Activated effector memory CD4-positive, alpha-beta T cell treated with anti-CD3 and anti-CD28 coated beads, Interleukin-2, amount 50 U/mL, for 16 hours (primary cell): ENCODE data around the gene SYNE1.
"Not testable (repeated sequence)": the region's sequence is repeated elsewhere in the genome, so short reads cannot be mapped to it uniquely, and the experiment has no call there.

Experiments used
- DNase-seq: peaks from one replicate; pipeline ENCODE4 v3.0.0-alpha.2; 2020

Gene SYNE1

DNA sequence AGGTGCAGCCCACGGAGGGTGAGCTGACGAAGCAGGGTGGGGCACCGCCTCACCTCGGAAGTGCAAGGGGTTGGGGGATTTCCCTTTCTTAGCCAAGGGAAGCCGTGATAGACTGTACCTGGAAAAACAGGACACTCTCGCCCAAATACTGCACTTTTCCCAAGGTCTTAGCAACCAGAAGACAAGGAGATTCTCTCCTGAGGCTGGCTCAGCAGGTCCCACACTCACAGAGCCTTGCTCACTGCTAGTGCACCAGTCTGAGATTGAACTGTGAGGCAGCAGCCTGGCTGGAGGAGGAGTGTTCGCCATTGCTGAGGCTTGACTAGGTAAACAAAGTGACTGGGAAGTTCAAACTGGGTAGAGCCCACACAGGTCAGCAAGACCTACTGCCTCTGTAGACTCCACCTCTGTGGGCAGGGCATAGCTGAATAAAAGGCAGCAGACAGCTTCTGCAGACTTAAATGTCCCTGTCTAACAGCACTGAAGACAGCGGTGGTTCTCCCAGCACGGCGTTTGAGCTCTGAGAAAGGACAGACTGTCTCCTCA, 28.0 kb downstream of the SYNE1 start:
- DNase-seq: no peak

DNA sequence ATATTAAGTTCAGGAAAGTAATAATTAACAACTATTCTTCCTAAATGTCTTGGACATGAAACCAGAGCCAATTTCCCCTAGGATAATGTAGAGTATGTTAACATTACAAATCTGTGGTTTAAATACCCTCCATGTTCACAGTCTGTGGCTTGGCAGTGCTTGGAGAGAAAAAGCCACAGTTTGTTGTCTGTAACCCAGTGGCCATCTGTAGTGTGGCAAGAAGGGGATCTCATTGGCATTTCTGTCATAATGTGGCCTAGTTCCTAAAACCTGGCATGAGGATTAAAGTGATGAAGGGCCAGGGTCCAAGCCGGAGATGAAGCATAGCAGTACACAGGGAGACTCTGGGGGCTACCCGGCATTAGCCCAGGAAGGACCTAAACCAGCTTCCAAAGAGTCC, 31.2 kb downstream of the SYNE1 start:
- DNase-seq: no peak

DNA sequence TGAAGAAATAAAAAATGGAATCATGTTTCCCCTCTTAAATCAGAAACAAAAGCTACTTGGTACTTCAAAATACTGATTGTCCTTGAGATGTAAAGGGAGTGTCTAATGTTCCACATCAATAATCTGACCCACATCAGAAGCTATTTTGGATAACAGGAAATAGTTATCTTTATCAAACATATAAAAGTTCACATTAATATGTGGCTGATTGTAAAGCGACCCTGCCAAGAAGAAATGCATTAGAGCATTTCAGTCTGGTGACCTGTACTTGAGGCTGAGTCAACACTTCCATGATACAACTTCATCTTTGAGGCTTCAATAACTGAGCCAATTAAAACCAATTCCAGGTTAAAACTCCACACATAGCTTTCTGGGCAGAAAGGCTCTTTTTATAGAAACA, 31.8 kb downstream of the SYNE1 start:
- DNase-seq: no peak

DNA sequence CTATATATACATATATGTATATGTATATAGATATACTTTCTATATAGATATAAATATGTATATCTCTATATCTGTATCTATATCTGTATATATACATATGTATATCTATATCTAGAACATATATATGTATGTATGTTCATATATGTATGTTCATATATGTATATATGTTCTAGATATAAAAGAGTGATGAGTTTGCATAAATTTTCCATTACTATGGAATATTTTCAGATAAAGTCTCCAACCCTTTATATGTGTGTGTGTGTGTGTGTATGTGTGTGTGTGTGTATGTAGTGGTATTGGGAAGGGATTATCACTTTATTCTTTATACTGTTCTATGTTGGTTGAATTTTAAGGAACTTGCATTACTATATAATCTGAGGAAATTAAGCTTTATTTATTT, 33.3 kb downstream of the SYNE1 start:
- DNase-seq: no peak

DNA sequence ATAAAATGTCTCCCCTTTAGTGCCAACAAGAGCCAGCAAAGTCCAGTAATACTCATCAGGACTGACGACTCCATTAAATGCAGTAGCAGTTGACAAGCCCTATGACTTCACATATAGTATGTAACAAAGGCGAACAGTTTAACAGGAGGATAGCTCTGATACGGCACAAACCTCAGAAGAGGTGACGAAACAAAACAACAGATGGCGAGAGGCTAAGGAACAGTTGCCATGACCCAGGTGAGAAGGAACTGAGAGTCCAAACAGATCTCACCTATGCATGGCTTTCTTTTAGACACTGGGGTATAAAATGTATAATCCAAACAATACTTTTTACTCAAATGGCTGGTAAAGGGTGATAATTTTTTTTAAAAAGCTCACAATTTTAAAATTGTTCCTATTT, 37.1 kb downstream of the SYNE1 start:
- no peak for DNase-seq

DNA sequence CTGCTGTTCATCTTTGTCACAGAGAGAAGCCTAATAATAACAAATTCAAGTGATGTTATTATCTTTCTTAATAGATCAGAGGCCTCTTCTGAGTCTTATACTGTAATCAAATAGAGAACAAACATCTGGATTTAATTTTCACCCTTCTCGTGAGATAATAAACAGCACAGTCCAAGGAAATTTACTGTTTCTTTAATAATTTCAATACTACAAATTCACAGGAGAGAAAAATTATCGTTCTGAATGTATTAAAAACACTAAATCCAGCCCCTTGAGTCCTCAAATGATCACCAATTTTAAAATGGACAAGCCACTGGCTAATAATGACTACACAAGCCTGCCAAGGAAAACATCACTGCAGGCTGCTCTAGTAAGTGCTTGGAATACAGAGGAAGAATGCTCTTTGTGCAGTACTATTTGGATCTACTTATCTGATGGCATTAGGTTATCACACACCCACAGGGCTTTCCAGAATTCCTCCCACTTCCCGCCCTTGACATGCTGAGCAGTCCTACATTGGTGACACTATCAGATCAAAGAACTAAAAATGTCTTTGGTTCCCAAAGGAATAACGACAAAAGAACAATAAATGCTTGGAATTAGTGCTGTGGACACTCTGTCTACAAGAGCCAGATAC, 38.1 kb downstream of the SYNE1 start:
- DNase-seq: no peak

DNA sequence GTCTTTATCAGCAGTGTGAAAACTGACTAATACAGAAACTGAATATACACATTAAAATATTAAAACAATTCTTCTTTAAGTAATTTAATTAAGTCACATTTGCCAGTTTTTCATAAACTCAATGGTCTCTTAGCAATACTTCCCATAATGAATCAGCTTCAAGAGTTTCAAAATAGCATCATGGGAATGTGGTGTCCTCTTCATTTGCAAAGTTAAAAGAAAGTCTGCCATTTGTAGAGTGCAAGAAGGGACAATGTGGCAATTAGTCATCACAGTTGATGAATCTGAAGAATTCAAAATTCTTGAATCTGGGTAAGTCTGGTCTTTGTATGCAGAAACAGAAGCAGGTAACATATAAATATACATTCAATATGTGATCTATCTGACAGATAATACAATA, 38.7 kb downstream of the SYNE1 start:
- no peak for DNase-seq

DNA sequence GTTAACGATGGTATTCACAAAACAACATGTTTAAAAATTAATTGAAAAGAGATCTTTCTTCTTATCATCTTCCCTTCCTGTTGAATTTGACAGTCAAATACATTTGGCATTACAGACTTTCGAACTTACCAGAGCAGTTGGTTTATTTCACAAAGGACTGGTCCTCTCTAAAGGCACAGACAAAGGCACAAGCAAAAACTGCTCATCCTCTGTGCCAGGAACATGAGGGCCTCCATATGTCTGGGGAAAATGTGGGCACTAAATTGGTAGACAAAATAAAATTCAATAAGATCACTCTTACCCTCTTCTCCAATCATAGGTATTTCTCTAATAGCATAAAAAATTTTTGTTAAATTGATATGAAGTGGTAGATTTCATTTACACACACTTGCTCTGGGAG, 40.4 kb downstream of the SYNE1 start:
- DNase-seq: no peak

DNA sequence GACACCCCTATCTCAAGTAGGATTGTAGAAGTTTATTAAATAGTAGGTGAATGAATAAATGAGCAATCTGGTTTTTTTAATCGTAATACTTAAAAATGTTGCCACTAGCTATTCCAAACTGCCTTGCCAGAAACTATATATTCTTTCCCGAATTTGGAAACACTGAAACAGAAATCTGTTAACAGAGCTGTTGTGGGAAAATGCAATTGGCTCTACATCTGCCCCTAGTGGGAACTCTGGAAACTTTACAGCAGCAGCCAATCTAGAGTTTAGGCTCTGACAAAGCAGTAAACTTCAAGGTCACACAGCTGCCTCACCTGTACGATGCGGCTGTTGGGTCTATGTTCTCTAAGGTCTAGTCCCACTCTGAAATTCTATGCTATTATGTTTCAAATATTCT, 41.7 kb downstream of the SYNE1 start:
- DNase-seq: no peak

DNA sequence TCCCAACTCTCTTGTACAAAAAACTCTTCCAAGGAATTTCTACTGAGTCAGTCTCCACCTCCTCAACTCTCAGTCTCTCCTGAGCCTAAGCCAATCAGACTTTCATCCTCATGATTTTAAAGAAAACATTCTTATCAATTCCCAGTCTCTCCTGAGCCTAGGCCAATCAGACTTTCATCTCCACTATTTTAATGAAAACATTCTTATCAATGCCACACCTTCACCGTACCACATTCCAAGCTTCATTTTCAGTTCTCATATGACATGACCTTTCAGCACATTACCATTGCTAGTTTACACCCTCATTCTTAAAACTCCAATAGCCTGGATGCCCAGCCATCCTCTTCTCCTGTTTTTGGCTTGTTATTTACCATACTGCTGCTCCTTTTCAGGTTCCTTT, 42.5 kb downstream of the SYNE1 start:
- no peak for DNase-seq

DNA sequence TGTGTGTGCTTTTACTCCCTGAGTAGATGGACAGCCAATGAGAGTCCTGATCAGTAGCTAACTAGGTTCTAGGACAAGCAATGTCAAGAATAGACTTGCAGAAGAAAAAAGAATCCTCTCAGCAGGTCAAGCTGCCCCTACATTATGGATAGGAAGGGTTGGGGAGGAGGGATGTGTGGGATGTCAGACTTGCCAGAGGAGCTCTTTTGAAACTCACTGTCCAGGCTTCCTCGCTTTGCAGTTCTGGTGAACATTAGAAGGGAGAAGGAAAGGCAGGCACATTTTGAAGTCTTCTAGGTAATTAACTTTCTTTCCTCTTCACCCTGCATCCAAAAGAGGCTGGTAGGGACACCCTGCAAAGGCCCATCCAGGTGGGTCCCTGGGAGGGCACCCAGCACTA, 48.7 kb downstream of the SYNE1 start:
- no peak for DNase-seq

DNA sequence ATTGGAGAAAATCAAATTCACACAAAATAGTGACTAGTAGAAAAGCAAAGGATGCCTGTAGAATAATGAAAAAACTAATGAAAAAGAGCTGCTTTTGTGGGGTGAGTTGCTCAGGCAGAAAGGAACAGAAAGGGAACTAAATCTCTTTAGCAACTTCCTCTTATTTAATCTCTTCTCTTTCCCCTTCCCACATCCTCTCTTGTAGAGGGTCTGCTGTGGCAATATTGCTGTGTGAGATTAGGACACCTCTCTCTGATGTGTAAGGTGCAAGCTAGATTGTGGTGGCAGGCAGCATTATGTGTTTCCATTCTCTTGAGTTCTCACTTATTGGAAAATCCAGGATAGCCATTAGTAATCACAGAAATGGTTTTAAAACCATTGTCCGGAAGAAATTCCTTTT, 49.7 kb downstream of the SYNE1 start:
- DNase-seq: no peak

DNA sequence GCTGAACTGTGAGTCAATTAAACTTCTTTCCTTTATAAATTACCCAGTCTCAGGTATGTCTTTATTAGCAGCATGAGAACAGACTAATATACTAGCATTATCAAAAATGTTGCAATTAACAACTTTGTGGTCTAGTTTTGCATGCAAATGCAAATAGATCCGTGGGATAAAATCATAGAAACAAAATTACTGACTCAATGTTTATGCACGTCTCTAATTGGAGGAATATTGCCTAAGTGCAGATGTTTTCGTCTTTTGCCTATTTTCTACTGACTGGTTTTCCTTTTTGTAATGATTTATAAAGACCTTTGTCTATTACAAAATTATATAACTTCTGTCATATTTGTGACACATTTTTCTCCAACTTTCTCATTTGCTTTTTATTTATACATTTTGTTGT, 51.9 kb downstream of the SYNE1 start:
- DNase-seq: no peak

DNA sequence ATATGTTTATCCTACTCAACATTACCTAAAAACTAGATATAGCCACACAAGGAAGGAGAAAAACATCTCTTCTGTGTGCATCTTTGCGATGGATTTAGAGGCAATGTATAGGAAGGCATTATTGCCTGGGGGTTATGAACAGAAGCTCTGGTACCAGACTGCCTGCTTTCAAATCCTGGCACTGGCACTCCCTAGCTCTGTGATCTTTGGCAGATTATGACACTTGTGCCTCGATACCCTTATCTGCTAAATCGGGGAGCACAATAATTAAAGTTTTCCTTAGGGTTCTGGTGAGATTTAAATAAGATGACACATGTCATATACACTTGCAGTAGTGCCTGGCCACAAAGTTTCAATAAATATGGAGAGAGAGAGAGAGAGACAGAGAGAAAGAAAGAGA, 53.3 kb downstream of the SYNE1 start:
- no peak for DNase-seq

DNA sequence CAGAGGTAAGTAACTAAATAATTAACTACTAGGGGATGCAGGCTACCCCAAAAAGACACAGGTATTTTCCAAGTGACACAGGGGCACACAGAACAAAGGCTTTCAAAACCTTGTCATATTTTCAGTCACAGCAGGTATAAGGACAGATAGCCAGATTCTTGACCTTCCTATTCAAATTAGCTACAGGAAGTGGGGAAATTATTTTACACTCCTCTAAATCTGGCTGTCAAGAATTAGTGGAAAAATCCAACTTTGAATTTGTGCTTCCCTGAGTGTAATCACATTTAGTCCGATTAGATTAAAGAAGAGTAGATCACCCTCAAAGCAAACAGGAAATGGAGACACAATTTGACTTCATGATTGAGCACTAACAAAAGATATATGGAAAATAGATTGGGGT, 60.6 kb downstream of the SYNE1 start:
- DNase-seq: no peak

DNA sequence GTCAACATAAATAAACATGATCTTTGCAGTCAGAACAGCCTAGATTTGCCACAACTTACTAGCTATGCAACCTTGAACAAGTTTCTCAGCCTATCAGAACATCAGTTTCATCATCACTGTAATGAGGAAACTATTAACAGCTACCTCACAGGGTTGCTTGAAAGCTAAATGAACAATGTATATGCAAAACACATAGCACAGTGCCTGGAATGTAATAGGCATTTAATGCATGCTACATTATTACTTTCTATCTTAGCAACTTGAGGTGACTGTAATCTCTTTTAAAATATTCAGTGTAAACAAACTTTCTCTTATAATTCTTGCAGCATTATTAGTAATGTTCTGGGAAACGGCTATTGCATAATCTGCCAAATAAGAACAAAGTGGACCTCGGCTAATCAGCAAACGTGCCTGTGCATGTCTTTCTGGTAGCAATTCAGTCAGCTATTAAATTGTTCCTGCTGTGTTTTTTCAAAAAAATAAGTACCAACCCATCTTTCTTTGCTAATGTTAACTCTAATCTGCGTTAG, 61.5 kb downstream of the SYNE1 start:
- DNase-seq: no peak

DNA sequence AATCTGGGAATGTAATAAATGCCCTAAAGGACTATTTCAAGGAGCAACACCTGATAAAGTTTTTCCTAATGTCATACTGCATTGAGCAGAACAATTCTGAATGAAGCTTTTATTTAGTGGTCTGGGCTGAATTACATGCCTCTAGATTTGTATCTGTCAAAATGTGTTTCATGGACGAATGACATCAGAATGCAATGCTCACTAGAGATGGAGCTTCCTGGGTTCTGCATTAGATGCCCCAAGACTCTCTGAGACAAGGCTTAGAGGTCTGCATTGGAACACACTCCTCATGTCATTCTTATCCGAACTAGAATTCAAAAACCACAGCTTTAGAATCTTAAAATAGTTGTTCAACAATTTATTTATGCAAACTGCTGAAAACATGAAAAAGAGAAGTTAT, 62.0 kb downstream of the SYNE1 start:
- no peak for DNase-seq

DNA sequence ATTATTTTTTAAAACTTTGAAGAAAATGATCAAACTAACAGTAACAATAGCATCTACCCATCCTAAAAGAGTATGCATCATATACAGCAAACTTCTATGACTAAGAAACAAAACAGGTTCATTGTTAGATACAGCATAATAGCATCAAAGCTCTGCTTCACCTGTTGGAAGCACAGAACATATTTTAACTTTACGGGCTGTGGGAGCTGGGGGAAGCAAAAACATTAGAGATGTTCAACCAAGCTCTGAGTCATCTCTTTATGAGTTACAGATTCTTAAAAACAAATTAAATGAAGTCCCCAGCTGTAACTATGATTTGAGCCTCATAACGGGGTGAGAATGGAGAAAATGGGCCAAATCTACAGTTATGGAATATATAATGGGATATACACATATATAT, 63.4 kb downstream of the SYNE1 start:
- no peak for DNase-seq

DNA sequence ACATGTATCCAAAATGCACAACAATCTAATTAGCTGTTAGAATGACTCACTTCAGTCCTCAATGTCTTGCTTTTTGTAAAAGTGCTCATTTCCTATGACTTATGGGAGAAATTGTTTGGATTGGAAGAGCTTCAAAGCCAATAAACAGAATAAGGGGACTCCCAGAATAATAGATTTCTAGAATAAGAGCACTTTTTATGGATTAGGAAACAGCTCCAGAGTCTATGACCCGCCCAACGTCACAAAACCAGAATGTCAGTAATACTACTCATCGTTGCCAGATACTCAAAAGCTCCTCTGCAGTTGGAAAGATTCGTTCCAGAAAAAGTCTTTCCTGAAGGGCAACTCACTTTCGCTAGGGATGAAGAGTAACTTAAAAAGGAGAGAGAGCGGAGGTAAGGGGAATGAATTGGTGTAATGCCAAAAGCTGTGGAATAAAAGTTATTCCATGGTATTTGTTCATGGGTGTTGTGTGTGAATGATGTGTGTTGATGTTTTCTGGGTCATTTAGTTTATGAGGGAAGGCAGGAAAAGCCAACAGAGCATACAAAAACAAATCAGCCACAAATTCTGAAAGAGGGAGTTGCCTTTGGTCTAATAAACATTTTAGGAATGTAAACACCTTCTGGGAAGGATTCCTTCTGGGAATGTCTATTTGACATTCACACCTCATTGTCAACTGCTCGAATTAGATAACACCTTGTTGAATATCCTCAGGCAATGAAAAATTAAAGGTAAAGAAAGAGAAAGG, 64.6 kb downstream of the SYNE1 start:
- no peak for DNase-seq

DNA sequence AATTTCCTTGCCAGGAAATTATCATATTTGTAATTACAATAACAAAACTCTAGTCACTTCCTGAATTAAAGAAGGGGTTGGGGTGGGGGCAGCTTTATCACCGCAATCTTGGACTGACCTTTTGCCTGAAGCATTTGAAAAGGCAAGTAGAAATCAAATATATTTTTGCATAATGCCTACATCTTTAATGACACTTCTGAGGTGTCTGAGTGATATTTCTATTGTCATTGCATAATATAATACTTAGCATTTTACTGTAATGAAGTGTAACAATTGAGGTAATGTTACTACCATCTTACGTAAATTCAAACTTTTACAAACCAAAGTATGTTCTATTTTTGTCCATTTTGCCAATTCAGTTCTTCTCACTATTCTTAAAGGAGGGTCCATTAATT, 65.2 kb downstream of the SYNE1 start:
- DNase-seq: no peak

DNA sequence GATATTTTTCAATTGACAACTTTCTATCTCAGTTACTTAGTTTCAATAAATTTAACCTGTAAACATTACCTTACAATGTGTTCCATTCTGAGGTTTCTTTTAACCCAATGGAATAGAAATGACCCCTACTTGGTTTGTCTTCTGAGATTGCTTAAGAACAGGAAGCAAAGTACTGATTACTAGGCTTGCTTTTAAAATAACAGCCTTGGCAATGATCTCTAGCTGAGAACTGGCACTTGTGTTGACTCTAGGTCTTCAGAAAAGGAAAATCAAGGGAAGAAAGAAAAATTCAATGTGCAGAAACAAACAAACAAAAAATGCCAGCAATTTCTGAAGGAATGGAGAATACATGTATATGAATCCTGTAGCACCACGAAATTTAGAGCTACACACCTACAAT, 66.1 kb downstream of the SYNE1 start:
- DNase-seq: no peak

DNA sequence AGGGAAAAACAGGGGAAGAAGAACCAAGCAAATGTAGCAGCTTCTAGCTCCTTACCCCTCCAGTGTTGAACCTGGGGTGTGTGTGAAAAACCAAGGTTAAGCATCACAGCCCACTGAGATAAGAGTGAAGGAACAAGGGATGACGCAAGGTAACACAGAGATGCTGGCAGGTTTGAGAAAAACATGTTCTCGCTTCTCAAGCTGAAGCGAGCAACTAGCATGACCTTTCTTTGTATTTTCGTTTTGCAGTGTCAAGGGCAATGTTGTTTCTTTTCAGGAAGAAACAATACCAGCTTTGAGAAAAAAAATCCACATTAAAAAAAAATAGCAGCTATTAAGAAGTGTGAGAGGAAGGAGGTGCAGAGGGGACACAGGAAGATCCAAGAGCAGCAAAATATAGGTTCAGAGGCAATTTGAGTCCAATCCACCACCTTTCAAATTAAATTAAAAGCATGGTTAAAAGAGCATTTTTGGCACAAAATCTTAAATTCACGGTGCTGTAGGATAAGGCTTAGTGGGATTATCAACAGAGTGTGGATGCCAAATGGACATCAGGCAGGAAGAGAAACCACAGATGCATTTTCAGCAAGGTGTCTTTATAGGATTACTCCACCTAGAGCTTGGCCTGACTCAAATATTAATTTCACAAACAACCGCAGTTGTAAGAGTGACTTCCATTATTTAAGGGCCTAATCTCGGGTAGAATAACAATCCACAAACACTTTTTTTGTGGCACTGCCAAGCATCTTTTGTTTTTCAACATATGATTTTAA, 70.9 kb downstream of the SYNE1 start:
- no peak for DNase-seq

DNA sequence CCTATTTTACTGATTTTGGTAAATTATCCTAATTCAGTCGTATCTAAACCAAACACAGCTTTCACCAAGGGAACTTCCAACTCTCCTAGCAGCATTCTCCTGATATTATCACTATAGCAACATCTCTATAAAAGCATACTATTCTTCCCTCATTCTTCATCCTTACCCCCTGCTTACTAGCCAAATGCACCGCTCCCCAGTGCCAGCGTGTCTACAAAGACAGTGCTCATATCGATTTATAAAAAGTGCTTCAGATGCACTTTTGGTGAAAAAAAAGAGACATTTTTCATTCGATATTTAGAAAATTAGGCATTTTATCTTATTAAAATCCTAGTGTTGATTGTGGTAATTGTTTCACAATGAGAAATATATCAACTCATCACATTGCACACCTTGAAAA, 74.0 kb downstream of the SYNE1 start:
- DNase-seq: no peak

DNA sequence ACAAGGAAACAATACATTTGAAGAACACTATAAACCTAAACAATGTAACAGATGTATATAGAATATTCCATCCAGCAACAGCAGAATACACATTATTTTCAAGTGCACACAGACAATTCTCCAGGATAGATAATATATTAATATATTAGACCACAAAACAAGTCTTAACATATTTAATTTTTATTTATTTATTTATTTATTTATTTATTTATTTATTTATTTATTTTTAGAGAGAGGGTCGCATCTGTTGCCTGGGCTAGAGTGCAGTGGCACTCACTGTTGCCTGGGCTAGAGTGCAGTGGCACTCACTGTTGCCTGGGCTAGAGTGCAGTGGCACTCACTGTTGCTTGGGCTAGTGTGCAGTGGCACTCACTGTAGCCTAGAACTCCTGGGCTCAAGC, 78.4 kb downstream of the SYNE1 start:
- DNase-seq: not testable (repeated sequence)
